GM23338 (cell line): Measurements from ENCODE around the gene GATAD2A. TPM values are rescaled to one million over a fixed set of nuclear protein-coding genes. Genes with fewer than 3 reads are reported as not detected.
A peak's percentile ranks its signal among the peaks of the same experiment; 100 is the strongest.

Experiments
- ATAC-seq: fragments of 200-7000 bp; cut with Tn5 transposase; 3 replicates; pipeline ENCODE4 v1.9.1; 2020
- DNase-seq: peaks from one replicate; pipeline ENCODE4 v3.0.0-alpha.2; 2015; ENCODE audit warnings: low spot score
- H2AFZ ChIP-seq: fragments of 200-600 bp; sonication (generic); 2 replicates; pipeline ENCODE4 v1.8.0; 2016; ENCODE audit warnings: antibody characterized with exemption, mild to moderate bottlenecking, moderate library complexity
- H3F3A ChIP-seq: fragments of 200-600 bp; sonication (generic); replicated peaks from 2 replicates; pipeline ENCODE4 v1.8.0; 2017; ENCODE audit warnings: antibody characterized with exemption, mixed run types, low read depth
- H3K27ac ChIP-seq: fragments of 200-600 bp; sonication (generic); 2 replicates; pipeline ENCODE4 v1.6.1; 2016; ENCODE audit warnings: low read depth
- H3K27me3 ChIP-seq: fragments of 200-600 bp; sonication (generic); 2 replicates; pipeline ENCODE4 v1.8.0; 2016; ENCODE audit warnings: mild to moderate bottlenecking, mixed run types, moderate library complexity; ENCODE audit not compliant: insufficient read depth
- H3K36me3 ChIP-seq: fragments of 200-600 bp; sonication (generic); 2 replicates; pipeline ENCODE4 v1.8.0; 2016; ENCODE audit warnings: mild to moderate bottlenecking; ENCODE audit not compliant: insufficient read depth
- H3K4me1 ChIP-seq: fragments of 200-600 bp; sonication (generic); 2 replicates; pipeline ENCODE4 v1.8.0; 2016; ENCODE audit warnings: mild to moderate bottlenecking, moderate library complexity; ENCODE audit not compliant: insufficient read depth
- H3K4me2 ChIP-seq: fragments of 200-600 bp; sonication (generic); 2 replicates; pipeline ENCODE4 v1.7.1; 2017; ENCODE audit warnings: mixed run types
- H3K4me3 ChIP-seq: fragments of 200-600 bp; sonication (generic); 2 replicates; pipeline ENCODE4 v1.6.1; 2016; ENCODE audit warnings: mixed run types
- H3K79me2 ChIP-seq: fragments of 200-600 bp; sonication (generic); replicated peaks from 2 replicates; pipeline ENCODE4 v1.8.0; 2017; ENCODE audit warnings: mild to moderate bottlenecking; ENCODE audit not compliant: insufficient read depth
- H3K9me2 ChIP-seq: fragments of 200-600 bp; sonication (generic); 2 replicates; pipeline ENCODE4 v1.8.0; 2017; ENCODE audit not compliant: insufficient read depth
- H4K20me1 ChIP-seq: fragments of 200-600 bp; sonication (generic); replicated peaks from 2 replicates; pipeline ENCODE4 v1.8.0; 2017; ENCODE audit warnings: mild to moderate bottlenecking; ENCODE audit not compliant: insufficient read depth
- H3K27ac Mint-ChIP-seq: 2 replicates; pipeline ENCODE4 v1.8.0; 2020; ENCODE audit warnings: inconsistent platforms, mild to moderate bottlenecking, moderate library complexity, mixed read lengths
- H3K27me3 Mint-ChIP-seq: 3 replicates; pipeline ENCODE4 v1.8.0; 2022; ENCODE audit warnings: low read depth, mild to moderate bottlenecking, moderate library complexity, mixed read lengths, inconsistent platforms; ENCODE audit not compliant: insufficient read depth, poor library complexity
- H3K36me3 Mint-ChIP-seq: 3 replicates; pipeline ENCODE4 v1.8.0; 2021; ENCODE audit warnings: low read depth, mild to moderate bottlenecking, inconsistent platforms, moderate library complexity, mixed read lengths
- H3K4me1 Mint-ChIP-seq: 3 replicates; pipeline ENCODE4 v1.8.0; 2020; ENCODE audit warnings: mild to moderate bottlenecking, inconsistent platforms, mixed read lengths
- H3K4me3 Mint-ChIP-seq: 3 replicates; pipeline ENCODE4 v1.8.0; 2021; ENCODE audit warnings: moderate library complexity, mild to moderate bottlenecking, inconsistent platforms, mixed read lengths
- H3K9me3 Mint-ChIP-seq: 3 replicates; pipeline ENCODE4 v1.8.0; 2020; ENCODE audit warnings: moderate library complexity, mild to moderate bottlenecking, inconsistent platforms, mixed read lengths
- CREB1 ChIP-seq: fragments of 250-450 bp; sonication (Bioruptor Pico); IDR thresholded peaks from 2 replicates; pipeline ENCODE4 v1.5.0; 2020; ENCODE audit warnings: low read depth, mild to moderate bottlenecking, moderate library complexity
- ETS1 ChIP-seq: IDR thresholded peaks from 2 replicates; pipeline ENCODE4 v1.6.1; 2016; ENCODE audit warnings: antibody characterized with exemption
- EZH2 ChIP-seq: fragments of 200-600 bp; sonication (generic); IDR thresholded peaks from one replicate; pipeline ENCODE4 v1.8.0; 2017; ENCODE audit warnings: antibody characterized with exemption, mild to moderate bottlenecking, low read depth; ENCODE audit not compliant: unreplicated experiment
- REST ChIP-seq: IDR thresholded peaks from one replicate; pipeline ENCODE4 v1.6.1; 2018; ENCODE audit warnings: antibody characterized with exemption; ENCODE audit not compliant: unreplicated experiment
- ZNF114 ChIP-seq: fragments of 250-450 bp; sonication (Bioruptor Pico); IDR thresholded peaks from 2 replicates; pipeline ENCODE4 v1.5.0; 2020; ENCODE audit warnings: mild to moderate bottlenecking, moderate library complexity
- ZNF331 ChIP-seq: fragments of 250-450 bp; sonication (Bioruptor Pico); IDR thresholded peaks from 2 replicates; pipeline ENCODE4 v1.5.0; 2020; ENCODE audit warnings: low read depth, mild to moderate bottlenecking, moderate library complexity
- ZNF462 ChIP-seq: fragments of 250-450 bp; sonication (Bioruptor Pico); IDR thresholded peaks from 2 replicates; pipeline ENCODE4 v1.5.0; 2020; ENCODE audit warnings: mild to moderate bottlenecking, moderate library complexity
- polyA plus RNA-seq: library from polyadenylated mRNA; unstranded; fragments of >200 nt; fragmentation: Nextera tagmentation; extraction: Ambion mirVana; gene quantifications from 2 replicates; pipeline ENCODE4 v1.2.1, GENCODE V29; 2016
- total RNA-seq: library from RNA; depleted of rRNA; stranded (reverse); fragments of >200 nt; shearing (Covaris generic); gene quantifications from 2 replicates; pipeline ENCODE4 v1.2.3, GENCODE V29; 2014

The GATAD2A gene
- total and polyA plus RNA-seq, 2 experiments from 2014 or later: 40.0 to 151 TPM

- H3K4me3 Mint-ChIP-seq: no peak overlapping the region
- H3K9me3 Mint-ChIP-seq: no peaks in the 10 kb centered on the region
- TF ChIP-seq ZNF462 (CRISPR knock-in tag) (no peak), ZNF331 (no peak)
- H3K4me1 ChIP-seq: peaks cover 47% of the 10 kb centered on the region
- no peak overlapping the region for H3K4me3 ChIP-seq
- H2AFZ ChIP-seq: no peak overlapping the region
- no peaks in the 10 kb centered on the region for H3K27me3 ChIP-seq
- DNase-seq (no peak), ATAC-seq (no peak)
- H3K27ac Mint-ChIP-seq: peak overlapping the region; percentile 28; the same call in 1 of the 2 replicates
- H3K4me2 ChIP-seq: no peak overlapping the region
- H3K9me2 ChIP-seq: no peaks in the 10 kb centered on the region
- no peaks in the 10 kb centered on the region for H3K36me3 ChIP-seq
- peaks cover 6% of the 10 kb centered on the region; the same call in 2 of the 3 replicates for H3K36me3 Mint-ChIP-seq
- peaks cover 17% of the 10 kb centered on the region for H3K27me3 Mint-ChIP-seq
- peaks cover 17% of the 10 kb centered on the region for H3F3A ChIP-seq
- H4K20me1 ChIP-seq: peaks cover 45% of the 10 kb centered on the region
- H3K4me1 Mint-ChIP-seq: peaks cover 64% of the 10 kb centered on the region
- H3K79me2 ChIP-seq: peaks cover 100% of the 10 kb centered on the region
- peak overlapping the region; percentile 81; the same call in 1 of the 2 replicates for H3K27ac ChIP-seq
Measured at GRCh38 chr19:19458110-19458816, 52.8 kb downstream of the GATAD2A start.

GRCh38 chr19:19459073-19459472, 53.6 kb downstream of the GATAD2A start:
- Mint-ChIP-seq H3K9me3 (no peaks in the 10 kb centered on the region), H3K27me3 (peaks cover 22% of the 10 kb centered on the region), H3K4me1 (peaks cover 72% of the 10 kb centered on the region), H3K36me3 (peaks cover 6% of the 10 kb centered on the region; the same call in 2 of the 3 replicates), H3K27ac (no peak overlapping the region), H3K4me3 (no peak overlapping the region)
- ATAC-seq (no peak), DNase-seq (no peak)
- no peak for TF ChIP-seq REST
- TF ChIP-seq EZH2: no peak
- TF ChIP-seq ETS1: no peak
- TF ChIP-seq CREB1 (CRISPR knock-in tag): no peak
- no peak for TF ChIP-seq ZNF114 (CRISPR knock-in tag)
- peaks cover 100% of the 10 kb centered on the region for H3K79me2 ChIP-seq
- H4K20me1 ChIP-seq: peaks cover 49% of the 10 kb centered on the region
- no peak overlapping the region for H3K4me3 ChIP-seq
- peaks cover 55% of the 10 kb centered on the region for H3K4me1 ChIP-seq
- peaks cover 20% of the 10 kb centered on the region for H3F3A ChIP-seq
- no peak overlapping the region for H3K4me2 ChIP-seq
- H3K9me2 ChIP-seq: no peaks in the 10 kb centered on the region
- no peaks in the 10 kb centered on the region for H3K27me3 ChIP-seq
- H2AFZ ChIP-seq: no peak overlapping the region
- H3K27ac ChIP-seq: peak overlapping the region; percentile 93; the same call in 1 of the 2 replicates
- no peaks in the 10 kb centered on the region for H3K36me3 ChIP-seq
